Body of pancreas (tissue), 4 donors: Measurements from ENCODE around the gene GOSR2.

Source experiments
- POLR2A ChIP-seq, 3 donors: fragments of 450-650 bp; IDR thresholded peaks; one replicate each; pipeline ENCODE4 v1.6.1; 2016; ENCODE audit warnings: antibody characterized with exemption in 3 of 3, mild to moderate bottlenecking in 2 of 3
- TF ChIP-seq, protein P1 (sequence below), 7 experiments: fragments of 450-650 bp in 4 of 7; fragments of 200-600 bp in 3 of 7; sonication (generic) in 3 of 7; IDR thresholded peaks; one replicate each; pipeline ENCODE4 v1.5.1; 2016 to 2019; ENCODE audit warnings: antibody characterized with exemption in 7 of 7

DNA sequence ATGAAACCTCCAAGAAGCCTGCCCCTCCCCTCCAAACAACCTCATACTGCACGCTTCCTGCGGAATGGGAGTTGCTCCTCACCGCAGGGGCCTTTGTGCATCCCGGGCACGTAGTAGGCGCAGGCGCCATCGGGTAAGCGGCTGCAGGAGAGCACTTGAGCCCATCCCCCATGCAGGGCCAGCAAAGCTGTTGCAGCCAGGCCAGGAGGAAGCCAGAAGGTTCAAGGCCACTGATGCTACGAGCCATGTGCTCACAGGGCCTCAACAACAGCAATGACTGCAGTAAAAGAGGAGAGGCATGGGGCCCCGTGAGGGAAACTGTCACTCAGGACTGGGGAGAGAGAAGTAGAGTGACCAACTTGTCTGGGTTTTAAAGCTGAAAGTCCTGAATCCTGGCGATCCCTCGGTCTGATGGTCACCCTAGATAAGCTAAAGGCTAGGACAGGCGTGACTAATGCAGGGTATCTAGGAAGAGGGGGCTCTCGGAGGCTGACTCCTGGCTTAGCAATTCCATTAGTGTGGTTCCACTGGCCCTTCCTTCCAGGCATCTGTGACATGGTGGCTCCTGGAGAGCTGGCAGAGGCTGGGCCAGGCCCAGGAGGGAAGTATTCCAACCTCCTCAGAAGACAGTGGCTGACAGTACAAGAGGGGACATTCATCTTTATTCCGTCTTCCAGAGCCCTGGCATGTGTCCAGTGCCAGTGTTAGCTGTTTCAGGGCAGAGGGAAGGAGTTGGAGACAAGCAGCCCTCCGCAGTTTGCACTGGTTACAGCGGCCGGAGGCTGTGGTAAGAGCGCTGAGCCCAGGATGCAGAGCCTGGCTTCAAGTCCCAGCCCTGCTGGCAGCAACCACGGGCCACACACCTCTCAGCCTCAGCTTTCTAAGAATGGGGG, 20.8 kb downstream of the GOSR2 start:
- TF ChIP-seq, protein P1, sequence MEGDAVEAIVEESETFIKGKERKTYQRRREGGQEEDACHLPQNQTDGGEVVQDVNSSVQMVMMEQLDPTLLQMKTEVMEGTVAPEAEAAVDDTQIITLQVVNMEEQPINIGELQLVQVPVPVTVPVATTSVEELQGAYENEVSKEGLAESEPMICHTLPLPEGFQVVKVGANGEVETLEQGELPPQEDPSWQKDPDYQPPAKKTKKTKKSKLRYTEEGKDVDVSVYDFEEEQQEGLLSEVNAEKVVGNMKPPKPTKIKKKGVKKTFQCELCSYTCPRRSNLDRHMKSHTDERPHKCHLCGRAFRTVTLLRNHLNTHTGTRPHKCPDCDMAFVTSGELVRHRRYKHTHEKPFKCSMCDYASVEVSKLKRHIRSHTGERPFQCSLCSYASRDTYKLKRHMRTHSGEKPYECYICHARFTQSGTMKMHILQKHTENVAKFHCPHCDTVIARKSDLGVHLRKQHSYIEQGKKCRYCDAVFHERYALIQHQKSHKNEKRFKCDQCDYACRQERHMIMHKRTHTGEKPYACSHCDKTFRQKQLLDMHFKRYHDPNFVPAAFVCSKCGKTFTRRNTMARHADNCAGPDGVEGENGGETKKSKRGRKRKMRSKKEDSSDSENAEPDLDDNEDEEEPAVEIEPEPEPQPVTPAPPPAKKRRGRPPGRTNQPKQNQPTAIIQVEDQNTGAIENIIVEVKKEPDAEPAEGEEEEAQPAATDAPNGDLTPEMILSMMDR (IDR thresholded peaks at IDR 0.05): no peak
- no peak for TF ChIP-seq POLR2A (IDR thresholded peaks at IDR 0.05)
